ENCODE data around the gene TDRD3.
"Not testable (repeated sequence)": the region's sequence is repeated elsewhere in the genome, so short reads cannot be mapped to it uniquely, and the experiment has no call there.

TDRD3 gene

DNA sequence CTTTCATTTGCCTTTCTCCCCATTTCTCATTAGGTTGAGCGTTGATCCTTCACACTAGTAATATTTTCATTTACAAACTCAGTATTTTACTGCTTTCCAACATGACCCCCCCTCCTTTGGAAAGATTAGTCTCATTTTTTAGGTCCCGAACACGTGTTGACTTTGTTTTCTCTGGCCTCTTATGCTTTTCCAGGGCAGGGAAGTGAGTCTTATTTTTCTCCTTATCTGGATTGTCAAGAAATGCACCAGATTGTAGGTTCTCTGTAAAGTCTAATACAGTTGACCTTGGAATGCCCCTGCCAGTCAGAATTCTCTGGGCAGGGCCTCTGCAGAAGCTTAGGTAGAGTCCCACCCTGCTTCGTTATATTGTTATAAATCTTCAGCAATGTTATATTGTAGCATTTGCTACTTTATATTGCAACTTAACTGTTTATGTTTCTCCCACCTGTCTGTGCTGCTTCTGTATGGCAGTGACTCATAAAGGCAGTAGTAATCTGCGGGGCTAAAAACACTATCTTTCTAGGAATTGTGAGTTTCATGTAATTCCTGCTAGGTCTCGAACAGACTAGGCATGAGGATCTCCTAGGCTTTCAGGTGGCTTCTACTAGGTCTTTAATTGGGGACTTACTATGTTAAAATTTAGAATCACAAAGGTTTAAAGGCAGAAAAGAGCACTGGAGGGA lies 2.0 kb downstream of the TDRD3 start:
- DNase-seq = no peak

DNA sequence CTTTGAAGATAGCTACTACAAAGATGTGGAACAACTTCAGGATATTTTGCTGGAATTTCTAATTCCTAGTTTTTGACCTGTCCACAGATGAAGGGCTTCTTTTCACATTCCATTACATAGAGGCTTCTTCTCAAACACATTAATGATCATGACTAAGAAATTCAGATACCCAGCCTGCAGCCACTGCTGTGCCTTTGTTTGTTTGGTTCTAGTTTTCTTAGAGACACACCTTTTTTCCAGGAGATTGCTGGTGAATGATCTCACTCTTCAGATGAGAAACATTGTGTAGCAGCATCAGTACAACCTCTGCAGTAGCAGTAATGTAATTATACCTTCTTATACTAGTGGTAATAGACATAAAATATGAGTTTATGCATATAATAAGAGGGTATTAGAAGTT lies 5.0 kb downstream of the TDRD3 start:
- no peak for DNase-seq

DNA sequence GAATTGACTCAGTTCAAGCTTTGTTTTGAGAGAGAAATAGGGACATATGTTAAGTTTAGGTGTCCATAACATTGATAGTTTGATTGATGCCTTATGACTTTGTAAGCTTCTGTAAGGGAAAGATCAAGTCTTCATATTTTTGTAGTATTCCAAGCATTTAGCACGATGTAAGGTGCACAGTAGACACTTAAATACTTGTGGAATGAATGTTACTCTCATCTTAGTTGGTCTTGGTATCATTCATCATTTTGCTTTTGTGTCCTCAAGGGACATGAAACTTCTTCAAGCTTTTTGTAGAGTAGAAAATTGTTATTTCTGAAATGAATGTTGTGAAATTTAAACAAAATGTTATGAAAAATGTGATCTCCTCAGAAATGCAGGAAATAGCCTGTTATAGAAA lies 10.1 kb downstream of the TDRD3 start:
- DNase-seq = no peak

DNA sequence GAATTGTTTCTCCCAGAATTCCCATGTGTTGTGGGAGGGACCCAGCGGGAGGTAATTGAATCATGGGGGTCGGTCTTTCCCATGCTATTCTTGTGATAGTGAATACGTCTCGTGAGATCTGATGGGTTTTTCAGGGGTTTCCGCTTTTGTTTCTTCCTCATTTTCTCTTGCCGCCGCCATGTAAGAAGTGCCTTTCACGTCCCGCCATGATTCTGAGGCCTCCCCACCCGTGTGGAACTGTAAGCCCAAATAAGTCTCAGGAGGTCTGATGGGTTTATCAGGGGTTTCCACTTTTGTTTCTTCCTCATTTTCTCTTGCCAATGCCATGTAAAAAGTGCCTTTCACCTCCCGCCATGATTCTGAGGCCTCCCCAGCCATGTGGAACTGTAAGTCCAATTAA lies 10.8 kb downstream of the TDRD3 start:
- DNase-seq = not testable (repeated sequence)

DNA sequence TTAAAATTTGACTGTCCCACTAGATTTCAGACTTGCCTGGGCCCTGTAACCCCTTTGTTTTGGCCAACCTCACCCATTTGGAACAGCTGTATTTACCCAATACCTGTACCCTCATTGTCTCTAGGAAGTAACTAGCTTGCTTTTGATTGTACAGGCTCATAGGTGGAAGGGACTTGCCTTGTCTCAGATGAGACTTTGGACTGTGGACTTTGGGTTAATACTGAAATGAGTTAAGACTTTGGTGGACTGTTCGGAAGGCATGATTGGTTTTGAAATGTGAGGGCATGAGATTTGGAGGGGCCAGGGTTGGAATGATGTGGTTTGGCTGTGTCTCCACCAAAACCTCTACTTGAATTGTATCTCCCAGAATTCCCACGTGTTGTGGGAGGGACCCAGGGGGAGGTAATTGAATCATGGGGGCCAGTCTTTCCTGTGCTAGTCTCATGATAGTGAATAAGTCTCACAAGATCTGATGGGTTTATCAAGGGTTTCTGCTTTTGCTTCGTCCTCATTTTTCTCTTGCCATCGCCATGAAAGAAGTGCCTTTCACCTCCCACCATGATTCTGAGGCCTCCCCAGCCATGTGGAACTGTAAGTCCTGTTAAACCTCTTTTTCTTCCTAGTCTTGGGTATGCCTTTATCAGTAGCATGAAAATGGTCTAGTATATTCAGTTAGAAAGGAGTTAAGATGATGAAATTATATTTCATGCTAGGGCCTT lies 12.7 kb downstream of the TDRD3 start:
- DNase-seq = not testable (repeated sequence)

DNA sequence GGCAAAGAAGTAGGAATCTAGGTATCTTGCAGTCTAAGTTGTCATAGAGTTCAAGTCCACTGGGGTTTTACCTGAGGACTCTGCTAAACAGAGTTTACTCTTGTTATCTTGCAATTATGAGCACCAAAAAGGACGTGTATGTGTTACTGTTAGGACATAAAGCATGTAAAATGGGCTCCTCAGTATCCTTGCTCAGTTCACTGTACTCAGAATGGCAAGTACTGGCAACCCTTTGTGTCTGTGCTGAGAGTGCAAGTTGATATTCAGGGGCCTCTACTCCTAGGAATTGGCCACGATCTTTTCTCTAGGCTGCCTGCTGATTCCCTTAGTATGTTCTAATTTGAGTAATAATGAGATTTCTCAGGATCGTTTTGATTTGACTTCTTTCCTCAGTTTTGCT lies 13.3 kb downstream of the TDRD3 start:
- DNase-seq = no peak

DNA sequence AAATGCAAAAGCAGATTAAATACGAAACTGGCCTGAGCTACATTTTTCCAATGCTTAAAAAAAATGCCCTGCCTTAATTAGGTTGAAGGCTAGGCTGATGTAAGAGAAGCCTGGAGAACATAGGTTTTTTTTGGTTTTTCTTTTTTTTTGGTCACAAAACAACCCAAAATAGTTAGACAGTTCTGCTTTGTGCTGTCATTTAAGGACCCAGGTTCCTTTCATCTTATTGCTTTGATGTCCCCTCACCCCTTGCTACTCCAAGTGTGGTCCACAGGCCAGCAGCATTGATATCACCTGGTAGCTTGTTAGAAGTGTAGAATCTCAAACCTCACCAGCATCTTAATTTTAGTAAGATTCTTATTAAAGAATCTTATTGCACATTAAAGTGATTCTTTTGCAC lies 14.4 kb downstream of the TDRD3 start:
- no peak for DNase-seq

DNA sequence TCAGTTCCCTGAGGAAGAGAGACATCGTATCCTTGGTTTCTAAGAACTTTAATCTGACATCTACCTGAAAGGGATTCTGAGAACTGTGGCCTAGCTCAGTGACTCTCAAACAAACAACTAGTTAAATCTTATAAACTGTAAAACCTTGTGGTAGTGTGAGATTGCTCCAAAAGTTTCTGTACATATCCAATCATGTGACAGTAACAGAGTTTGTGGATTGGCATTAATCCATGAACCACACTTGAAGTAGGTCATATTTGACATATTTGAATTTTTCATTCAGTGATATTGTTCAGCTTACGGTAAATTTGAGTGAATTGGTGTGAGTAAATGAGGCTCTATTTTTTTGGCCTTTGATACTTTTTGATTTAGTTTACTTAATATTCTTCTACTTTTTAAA lies 15.0 kb downstream of the TDRD3 start:
- DNase-seq = no peak

DNA sequence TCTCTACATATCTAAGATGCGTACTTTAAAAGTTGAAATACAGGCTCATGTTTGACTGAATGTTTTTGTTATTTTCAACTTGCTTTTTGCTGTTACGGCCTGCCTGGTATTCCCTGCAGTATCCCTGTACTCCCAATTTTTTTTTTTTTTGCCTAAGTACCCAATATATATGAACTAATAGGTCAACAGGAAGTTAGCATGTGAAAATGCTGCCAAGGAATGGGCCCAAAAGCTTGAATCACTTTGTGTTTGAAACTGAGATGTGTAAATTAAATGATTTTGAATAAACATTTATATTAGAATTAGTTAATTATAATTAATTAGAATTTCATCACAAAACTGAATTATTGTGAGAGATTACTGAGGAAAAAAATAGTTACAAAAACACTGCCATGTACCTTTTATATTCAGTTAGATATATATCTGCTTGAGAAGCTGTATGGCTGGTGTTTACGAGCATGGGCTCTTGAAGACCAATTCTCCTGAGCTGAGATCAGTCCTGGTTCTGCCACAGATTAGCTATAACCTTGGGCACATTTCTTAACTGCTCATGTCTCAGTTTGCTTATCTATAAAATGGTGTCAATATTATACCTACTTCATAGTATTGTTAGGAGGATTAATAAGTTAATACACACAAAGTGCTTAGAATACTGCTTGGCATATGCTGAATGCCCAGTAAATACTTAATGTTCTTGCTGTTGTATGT lies 16.0 kb downstream of the TDRD3 start:
- no peak for DNase-seq

DNA sequence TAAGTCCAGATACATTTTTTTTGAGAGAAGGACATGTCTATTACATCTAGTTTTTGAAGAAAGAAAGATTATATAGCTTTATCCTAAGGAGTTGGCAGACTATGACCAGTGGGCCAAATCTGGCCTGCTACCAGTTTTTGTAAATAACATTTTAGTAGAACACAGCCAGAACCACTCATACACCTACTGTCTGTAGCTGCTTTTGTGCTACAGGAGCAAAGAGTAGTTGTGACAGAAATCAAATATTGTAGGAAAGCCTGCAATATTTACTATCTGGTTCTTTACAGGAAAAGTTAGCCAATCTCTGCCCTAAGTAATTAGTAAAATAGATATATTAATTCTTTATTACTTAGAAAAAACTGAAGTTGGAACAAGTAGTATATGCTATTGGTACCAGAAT lies 17.2 kb downstream of the TDRD3 start:
- no peak for DNase-seq

DNA sequence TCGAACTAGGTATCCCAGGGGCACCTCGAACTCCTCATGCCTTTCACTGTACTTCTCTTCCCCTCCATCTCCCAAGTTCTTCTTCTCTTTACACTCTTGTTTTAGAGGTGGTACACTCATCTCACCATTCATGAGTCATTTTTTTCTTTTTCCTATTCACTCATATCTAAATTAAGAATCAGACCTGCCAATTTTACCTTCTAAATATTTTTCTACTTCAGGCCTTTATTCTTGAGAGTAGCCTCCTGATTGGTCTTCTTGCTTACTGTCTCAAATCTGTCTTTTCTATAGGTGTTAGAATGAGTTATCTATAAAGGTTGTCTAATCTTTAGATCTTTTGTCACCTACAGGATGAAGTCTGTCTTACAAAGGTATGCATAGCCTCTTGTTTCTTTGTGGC lies 20.7 kb downstream of the TDRD3 start:
- no peak for DNase-seq

DNA sequence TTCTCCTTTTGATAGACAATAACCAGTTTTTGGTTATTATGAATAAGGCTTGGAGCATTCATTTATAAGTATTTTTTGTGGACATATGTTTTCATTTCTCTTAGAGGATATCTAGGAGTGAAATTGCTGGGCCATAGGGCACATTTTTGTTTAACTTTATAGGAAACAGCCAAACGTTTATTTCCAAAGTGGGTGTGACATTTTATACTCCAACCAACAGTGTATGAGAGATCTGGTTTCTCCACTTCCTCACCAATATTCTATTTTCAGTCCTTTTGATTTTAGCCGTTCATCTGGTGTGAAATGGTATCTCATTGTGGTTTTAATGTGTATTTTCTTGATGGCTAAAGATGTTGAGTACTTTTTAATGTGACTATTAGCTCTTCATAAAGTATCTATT lies 21.9 kb downstream of the TDRD3 start:
- DNase-seq = no peak

DNA sequence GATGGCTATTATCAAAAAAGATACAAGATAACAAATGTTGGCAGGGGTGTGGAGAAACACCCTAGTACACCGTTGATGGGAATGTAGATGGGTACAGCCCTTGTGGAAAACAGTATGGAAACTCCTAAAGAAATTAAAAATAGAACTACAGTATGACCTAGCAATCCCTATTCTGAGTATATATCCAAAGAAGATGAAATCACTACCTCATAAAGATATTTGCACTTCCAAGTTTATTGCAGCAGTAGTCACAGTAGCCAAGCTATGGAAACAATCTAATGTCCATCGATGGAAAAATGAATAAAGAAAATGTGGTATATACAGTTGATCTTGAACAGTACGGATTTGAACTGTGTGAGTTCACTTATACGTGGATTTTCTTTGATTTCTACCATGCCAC lies 28.3 kb downstream of the TDRD3 start:
- no peak for DNase-seq

DNA sequence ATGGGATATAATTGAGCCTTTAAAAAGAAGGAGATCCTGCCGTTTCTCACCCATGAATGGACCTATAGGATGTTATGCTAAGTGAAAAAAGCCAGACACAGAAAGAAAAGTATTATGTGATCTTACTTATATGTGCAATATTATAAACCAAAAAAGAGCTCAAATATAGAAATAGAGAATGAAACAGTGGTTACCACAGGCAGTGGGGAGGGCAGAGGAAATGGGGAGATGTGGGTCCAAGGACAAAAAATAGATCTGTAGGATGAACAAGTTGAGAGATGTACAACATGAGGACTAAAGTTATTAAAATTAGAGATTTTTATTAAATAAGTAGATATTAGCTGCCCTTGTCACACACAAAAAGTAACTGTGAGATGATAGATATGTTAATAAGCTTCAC lies 29.1 kb downstream of the TDRD3 start:
- DNase-seq = no peak

DNA sequence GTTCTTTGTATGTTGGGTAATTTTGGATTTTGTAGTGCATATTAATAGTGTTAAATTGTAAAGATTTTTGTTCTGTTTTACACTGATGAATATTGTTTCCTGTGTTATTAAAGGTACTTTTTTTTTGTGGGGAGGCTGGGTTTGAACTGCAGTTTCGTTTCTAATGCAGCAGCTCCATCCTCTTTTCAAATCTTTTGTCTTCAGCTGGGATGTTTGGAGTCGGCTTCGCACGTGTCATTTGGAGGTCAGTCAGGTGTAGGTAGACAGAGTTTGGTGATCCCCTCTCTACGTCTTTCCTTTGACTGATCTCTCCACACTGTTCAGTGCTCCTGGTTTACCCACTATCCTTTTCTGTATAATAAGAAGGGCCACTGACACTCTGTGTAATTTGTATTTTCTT lies 30.3 kb downstream of the TDRD3 start:
- no peak for DNase-seq

DNA sequence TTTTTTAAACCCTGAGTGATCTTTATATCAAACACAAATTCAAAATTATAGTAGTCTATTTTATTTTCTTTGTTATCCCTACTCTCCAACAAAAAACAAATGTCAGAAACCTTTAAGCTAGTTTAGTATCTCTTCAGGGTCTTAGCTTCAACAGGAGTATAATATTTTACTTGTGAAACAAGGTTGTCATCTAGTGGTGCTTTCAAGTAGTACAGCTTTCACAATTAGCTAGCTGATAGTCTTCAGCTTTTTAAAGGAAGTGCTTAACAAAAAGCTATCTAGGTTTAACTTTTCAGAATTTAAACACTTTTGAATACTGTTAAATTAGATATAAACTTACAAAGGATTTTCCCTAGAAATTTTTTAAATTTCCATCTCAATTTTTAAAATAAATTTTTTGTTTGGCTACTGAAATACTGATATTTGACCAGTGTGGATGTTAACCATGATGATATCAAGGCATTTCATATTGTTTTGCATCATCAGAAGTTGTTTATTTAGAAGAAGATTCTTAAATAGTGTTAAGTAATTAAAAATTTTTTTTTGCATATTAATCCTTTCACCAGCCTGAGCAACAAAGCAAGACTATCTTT lies 34.2 kb downstream of the TDRD3 start:
- DNase-seq = peak in 1 of 2 donors; percentile 78

DNA sequence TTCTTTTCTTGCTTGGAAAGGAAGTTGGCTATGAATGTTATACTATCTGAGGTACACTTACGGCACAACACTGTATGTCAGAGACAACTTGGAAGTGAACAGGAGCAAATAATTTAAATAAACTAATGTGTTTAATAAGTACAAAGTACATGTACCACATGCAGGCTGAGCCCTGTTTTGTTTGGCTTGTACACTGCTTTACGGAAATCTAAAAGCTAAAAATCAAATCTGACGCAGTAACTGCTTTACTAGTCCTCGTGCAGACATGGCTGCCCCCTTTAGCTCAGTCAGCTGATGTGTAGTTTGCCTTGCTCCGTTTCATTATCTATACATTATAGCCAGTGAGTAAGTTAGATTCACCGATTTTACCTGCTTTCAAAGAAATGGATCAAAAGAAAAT lies 36.5 kb downstream of the TDRD3 start:
- no peak for DNase-seq

DNA sequence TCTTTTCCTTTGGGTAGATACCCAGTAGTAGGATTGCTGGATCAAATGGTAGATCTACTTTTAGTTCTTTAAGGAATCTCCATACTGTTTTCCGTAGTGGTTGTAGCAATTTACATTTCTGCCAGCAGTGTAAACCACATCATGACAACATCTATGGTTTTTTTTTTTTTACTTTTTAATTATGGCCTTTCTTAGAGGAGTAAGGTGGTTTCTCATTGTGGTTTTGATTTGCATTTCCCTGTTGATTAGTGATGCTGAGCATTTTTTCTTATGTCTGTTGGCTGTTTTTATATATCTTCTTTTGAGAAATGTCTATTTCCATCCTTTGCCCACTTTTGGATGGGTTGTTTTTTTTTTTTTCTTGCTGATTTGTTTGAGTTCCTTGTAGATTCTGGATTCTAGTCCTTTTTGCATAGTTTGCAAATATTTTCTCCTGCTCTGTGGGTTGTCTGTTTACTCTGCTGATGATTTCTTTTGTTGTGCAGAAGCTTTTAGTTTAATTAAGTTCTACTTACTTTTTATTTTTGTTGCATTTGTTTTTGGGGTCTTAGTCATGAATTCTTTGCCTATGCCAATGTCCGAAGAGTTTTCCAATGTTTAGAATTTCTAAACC lies 38.8 kb downstream of the TDRD3 start:
- DNase-seq = no peak

DNA sequence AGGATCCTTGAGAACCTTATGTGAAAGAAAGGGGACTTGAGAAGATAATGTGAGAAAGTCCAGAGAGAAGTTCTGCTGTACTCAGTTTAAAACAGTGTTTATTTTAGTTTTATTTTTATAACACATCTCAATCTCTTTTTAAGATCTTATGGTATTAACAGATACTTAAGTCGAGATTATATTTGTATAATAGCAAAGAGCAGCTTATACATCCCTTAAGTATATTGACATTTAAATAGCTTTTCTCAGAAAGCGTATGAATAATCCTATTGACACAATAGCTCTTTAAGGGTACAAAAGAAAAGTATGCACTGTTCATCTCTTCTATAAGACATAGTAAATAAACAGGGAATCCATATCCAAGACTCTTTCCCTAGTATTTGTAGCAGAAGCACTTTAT lies 42.2 kb downstream of the TDRD3 start:
- no peak for DNase-seq

DNA sequence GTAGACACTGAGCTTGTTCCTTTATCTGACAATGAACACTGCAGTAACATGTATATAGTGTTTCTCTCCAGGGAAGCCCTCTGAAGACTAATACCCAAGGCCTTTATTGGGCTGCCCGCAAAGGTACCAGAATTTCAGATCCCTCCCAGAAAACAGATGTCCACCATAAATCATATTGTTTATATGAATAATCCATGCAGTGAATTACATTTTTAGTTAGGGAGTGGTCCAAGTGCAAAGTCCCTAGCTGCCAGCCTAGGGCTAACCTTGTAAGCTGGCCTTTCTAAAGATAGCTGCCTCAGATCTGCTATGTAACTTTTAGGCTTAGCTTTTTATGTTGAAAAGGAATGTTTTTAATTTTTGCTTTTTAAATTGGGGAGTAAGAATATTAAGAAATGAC lies 44.7 kb downstream of the TDRD3 start:
- DNase-seq = no peak

DNA sequence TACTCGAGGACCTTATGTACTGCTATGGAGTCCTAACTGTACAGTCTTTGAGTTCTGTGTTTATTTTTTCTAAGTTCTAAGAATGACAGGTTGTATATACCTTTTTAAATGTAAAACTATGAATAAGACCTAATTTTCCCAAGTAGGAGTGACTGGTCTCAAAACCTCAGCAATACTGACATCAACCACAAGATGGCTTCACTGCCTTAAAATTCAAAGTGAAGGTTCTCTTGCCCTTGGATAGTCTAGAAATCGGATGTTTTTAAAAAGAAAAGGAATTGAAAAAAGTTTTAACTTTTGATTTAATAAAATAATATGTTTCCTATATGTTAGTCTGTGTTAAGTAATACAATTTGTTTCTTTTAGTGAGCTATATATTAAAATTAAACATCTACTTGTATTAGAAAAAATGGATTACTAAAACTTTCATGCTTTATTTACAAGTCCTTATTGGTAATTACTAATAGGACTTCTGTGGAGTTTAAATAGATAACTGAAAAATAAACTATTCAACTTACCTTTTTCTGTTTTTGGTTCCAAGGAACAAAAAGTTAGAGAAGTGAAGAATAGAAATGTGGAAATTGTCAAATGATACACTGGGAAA lies 52.0 kb downstream of the TDRD3 start:
- peak in 1 of 2 donors; percentile 9 for DNase-seq

DNA sequence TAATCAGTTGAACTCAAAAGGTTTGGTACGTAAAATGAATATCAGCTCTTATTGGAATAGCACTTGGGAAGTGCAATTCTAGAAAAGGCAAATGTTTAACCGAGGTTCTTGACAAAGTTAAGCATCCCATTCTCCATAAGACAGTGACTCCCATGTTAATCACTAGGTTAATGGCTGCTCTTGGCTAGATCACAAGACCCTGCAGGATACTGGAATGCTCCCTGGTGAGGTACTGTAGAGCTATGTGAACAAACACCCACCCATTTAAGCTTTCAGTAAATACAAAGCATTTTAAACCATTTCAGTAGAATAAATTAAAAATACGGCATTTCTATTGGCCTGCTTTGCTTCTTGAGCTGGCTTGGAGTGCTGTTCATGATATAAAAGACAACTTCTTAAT lies 56.5 kb downstream of the TDRD3 start:
- DNase-seq = no peak

DNA sequence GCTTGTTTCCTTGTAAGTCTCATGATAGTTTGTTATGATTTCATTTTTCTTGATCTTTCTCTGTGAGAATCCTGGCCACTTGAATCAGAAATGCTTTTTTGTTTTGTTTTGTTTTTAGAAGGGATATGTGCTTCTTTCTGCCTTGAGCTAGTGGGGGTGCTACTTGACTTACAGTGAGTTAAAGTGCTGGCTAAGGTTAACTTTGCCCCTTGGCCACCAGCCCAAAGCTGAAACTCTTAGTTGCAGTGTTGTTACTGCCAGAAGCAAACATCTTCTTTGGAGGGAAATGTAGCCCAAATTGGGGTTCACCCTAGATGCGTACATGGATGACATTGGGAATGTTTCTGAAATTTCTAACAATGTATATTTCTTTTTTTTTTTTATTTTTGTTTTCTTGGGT lies 57.4 kb downstream of the TDRD3 start:
- no peak for DNase-seq
